Parietal lobe (tissue), 2 donors: ENCODE results near the gene MARK3. TPM values are rescaled to one million over a fixed set of nuclear protein-coding genes. Genes with fewer than 3 reads are reported as not detected.

Experiments
- small RNA-seq: library from RNA; depleted of rRNA; stranded (forward); fragments of <200 nt; gene quantifications from one replicate; pipeline ENCODE3, GENCODE V24; 2014; ENCODE audit warnings: low replicate concordance
- total RNA-seq: library from RNA; depleted of rRNA; stranded (reverse); fragments of >200 nt; gene quantifications from one replicate; pipeline ENCODE4 v1.2.3, GENCODE V29; 2014

The MARK3 gene
- total RNA-seq = 223 TPM

GRCh38 chr14:103385152-103385928 lies at the start of gene MARK3:
Gene MARK3 (plus strand): TSS chr14:103385415. CDS start chr14:103386030, 615 bp downstream.

DNA sequence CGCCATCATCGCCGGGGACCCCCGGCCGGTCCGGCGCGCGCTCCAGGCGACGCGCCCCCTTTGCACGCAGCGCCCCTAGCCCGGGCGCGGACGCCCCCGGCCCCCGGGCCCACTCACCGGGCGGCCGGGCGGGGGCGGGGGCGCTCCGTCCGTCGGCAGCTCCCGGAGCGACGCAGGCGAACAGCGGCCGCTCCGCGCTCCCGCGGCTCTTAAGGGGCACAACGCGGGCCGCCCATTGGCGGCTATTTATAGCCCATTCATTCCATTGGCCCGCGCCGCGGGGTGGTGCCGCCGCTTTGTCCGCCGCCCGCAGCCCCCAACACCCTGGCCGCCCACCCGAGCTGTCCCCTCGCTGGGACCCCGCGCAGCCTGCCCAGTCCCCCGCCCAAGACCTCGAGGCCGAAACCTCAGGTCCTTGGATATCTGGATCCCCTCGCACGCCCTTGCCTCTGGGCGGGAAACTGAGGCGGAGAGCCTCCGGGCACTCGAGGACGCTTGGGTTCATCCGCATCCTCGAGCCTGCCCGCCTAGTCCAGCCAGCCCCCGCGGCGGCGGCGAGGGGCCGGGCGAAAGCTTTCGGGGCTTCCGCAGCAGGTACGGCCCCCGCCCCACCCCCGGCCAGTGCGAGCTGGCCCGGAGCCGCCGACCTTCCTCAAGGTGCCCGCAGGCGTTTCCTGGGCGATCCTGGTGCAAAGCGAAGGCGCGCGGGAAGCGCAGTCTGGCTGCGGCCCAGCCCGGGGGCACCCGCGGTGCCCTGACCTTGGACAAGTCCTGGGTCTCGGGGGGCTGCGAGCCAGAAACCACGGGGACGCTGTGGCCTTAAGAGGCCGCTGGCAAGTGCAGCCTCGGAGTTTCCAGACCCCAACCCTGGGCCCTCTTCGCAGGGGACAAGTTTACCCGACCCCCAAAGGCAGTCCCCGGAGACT lies 137.7 kb downstream of the MARK3 start, which contains the start of gene CKB:
TSS of gene CKB (minus strand) at position 182 of the 926 bp plus-strand sequence. CDS start 337 bp downstream, outside the sequence.

DNA sequence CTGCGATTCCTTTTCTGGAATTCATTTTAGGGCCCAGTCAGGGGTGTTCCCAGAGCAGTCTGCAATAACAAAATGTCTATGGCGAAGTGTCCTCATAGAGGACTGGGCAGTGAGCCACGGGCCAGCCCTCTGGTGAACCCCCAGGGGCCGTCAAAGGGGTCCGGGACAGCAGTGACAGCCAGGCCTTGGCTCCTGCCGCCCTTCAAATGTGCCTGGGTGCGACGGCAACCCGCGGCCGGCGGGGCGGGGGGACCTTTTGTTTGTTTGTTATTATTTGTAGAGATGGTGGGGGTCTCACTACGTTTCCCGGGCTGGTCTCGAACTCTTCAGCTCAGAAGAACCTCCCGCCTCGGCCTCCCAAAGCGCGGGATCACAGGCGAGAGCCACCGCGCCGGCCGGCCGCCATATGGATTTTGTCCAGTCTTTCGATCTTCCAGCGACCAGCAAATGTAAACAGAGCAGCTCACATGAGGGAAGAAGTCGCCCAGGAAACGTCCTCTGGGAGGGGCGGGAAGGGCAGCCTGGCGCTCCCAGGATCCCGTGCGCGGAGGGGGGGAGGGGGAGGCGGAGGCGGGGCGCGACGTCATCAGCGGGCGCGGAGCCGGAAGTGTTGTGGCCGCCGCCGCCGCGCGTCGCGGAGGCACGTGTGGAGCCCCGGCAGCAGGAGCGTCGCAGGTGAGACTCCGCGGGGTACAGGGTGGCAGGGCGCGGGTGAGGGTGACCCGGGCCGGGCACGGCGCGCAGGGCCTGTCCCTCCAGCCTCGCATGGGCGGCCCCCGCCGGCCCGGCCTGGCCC lies 143.6 kb downstream of the MARK3 start, which contains the start of gene TRMT61A:
TSS of gene TRMT61A (plus strand) at position 610 of the 796 bp plus-strand sequence. CDS start 783 bp downstream, outside the sequence.

Small RNAs within 50 kb of the gene (small RNA-seq; reads per million reads assigned to genes)
- not detected for gene RNU7-160P
- 41.2 reads per million, percentile 94 among the genes with 10 or more reads in this experiment for gene SNORA28

Other genes starting within 250 kb of the MARK3 start
- 186 TPM for gene EIF5, start 51.2 kb upstream of the MARK3 start, total RNA-seq
- 304 TPM for gene CKB, start 137.4 kb downstream of the MARK3 start, total RNA-seq
- 9.4 TPM for gene TRMT61A, start 143.8 kb downstream of the MARK3 start, total RNA-seq
- 31.9 TPM for gene BAG5, start 177.2 kb downstream of the MARK3 start, total RNA-seq
- gene COA8, start 177.5 kb downstream of the MARK3 start, total RNA-seq = 31.0 TPM
- 534 TPM for gene KLC1, start 243.8 kb downstream of the MARK3 start, total RNA-seq